HCT116 (cell line): ENCODE measurements around the gene KCND3. TPM values are rescaled to one million over a fixed set of nuclear protein-coding genes. Genes with fewer than 3 reads are reported as not detected.

Source experiments
- ATAC-seq: fragments of 200-7000 bp; cut with Tn5 transposase; 2 replicates; pipeline ENCODE4 v1.9.1; 2020; ENCODE audit warnings: mild to moderate bottlenecking, moderate library complexity
- BruUV-seq: library from RNA; stranded (reverse); fragments of 400-500 nt; replicated peaks from 2 replicates; lab custom pipeline; 2021; lab: Mats Ljungman, UMichigan
- CTCF ChIA-PET: fragments of 300-600 bp; sonication (Branson Sonifier 250); formaldehyde crosslinking; loops from one replicate; lab custom pipeline; 2021; ENCODE audit warnings: antibody characterized with exemption; lab: Charles Lee
- POLR2A ChIA-PET: fragments of 300-600, 350-600 bp; sonication (Branson Sonifier 250); formaldehyde crosslinking; loops from one replicate; lab custom pipeline; 2021; ENCODE audit warnings: antibody characterized with exemption; lab: Charles Lee
- RAD21 ChIA-PET, 2 experiments: fragments of 300-600 bp; sonication (Branson Sonifier 250); formaldehyde crosslinking; loops; one replicate each; lab custom pipeline; 2023; ENCODE audit warnings: low total read pairs in 2 of 2; ENCODE audit not compliant: uncharacterized antibody in 2 of 2, unreplicated experiment in 2 of 2, low non-redundant PET in 1 of 2; lab: Charles Lee
- DNase-seq: peaks from one replicate; pipeline ENCODE4 v3.0.0-alpha.2; 2010; ENCODE audit warnings: low read depth, low spot score
- H2AFZ ChIP-seq: fragments of 200-600 bp; shearing (Covaris generic), sonication (generic); 2 replicates; pipeline ENCODE4 v1.6.1; 2017; ENCODE audit warnings: low read depth, mixed run types, mixed read lengths, antibody characterized with exemption, low read length; ENCODE audit not compliant: poor library complexity, severe bottlenecking
- H3K27ac ChIP-seq: 2 replicates; pipeline ENCODE4 v1.5.1; 2012; ENCODE audit warnings: low read depth, low read length
- H3K27me3 ChIP-seq: fragments of 200-600 bp; sonication (generic); 2 replicates; pipeline ENCODE4 v1.6.1; 2016; ENCODE audit warnings: mixed run types, low read length, mixed read lengths; ENCODE audit not compliant: insufficient read depth
- H3K36me3 ChIP-seq, 2 experiments: fragments of 200-500 bp in 1 of 2; fragments of 200-600 bp in 1 of 2; sonication (Bioruptor generic) in 1 of 2; sonication (generic) in 1 of 2; 2 replicates each; pipeline versions ENCODE4 v1.5.1 to v1.6.1; 2014 to 2016; ENCODE audit warnings: low read length in 2 of 2, inconsistent platforms in 1 of 2, mixed read lengths in 1 of 2, mixed run types in 1 of 2; ENCODE audit not compliant: insufficient read depth in 2 of 2, control insufficient read depth in 1 of 2
- H3K4me1 ChIP-seq, 2 experiments: fragments of 200-600 bp in 1 of 2; sonication (generic) in 1 of 2; 2 replicates each; pipeline versions ENCODE4 v1.5.1 to v1.6.1; 2012 to 2017; ENCODE audit warnings: low read length in 2 of 2, inconsistent platforms in 1 of 2, mild to moderate bottlenecking in 1 of 2, mixed read lengths in 1 of 2, mixed run types in 1 of 2, moderate library complexity in 1 of 2; ENCODE audit not compliant: insufficient read depth in 2 of 2, control insufficient read depth in 1 of 2
- H3K4me2 ChIP-seq: fragments of 200-600 bp; sonication (generic); 2 replicates; pipeline ENCODE4 v1.6.1; 2017; ENCODE audit warnings: mixed run types, low read length, mixed read lengths
- H3K4me3 ChIP-seq, 2 experiments: fragments of 200-600 bp in 1 of 2; sonication (generic) in 1 of 2; replicated peaks in 1 of 2; 2 replicates each; pipeline ENCODE4 v1.5.1; 2011 to 2016; ENCODE audit warnings: low read length in 2 of 2, control low read depth in 1 of 2, low read depth in 1 of 2, mild to moderate bottlenecking in 1 of 2, mixed read lengths in 1 of 2, mixed run types in 1 of 2
- H3K79me2 ChIP-seq: fragments of 200-600 bp; sonication (generic); 2 replicates; pipeline ENCODE4 v1.6.1; 2017; ENCODE audit warnings: mild to moderate bottlenecking, mixed run types, low read length, moderate library complexity, mixed read lengths; ENCODE audit not compliant: insufficient read depth
- H3K9ac ChIP-seq: fragments of 200-600 bp; sonication (generic); 2 replicates; pipeline ENCODE4 v1.6.1; 2016; ENCODE audit warnings: low read length, mixed read lengths
- H3K9me2 ChIP-seq: fragments of 200-600 bp; sonication (generic), shearing (Covaris generic); 2 replicates; pipeline ENCODE4 v1.6.1; 2017; ENCODE audit warnings: mixed run types, mild to moderate bottlenecking, moderate library complexity; ENCODE audit not compliant: insufficient read depth
- H3K9me3 ChIP-seq, 2 experiments: fragments of 200-500 bp in 1 of 2; fragments of 200-600 bp in 1 of 2; sonication (Bioruptor generic) in 1 of 2; sonication (generic) in 1 of 2; 2 replicates each; pipeline ENCODE4 v1.6.1; 2014 to 2017; ENCODE audit warnings: low read length in 2 of 2, mixed read lengths in 2 of 2, inconsistent platforms in 1 of 2, low read depth in 1 of 2, mild to moderate bottlenecking in 1 of 2, mixed run types in 1 of 2, moderate library complexity in 1 of 2; ENCODE audit not compliant: control insufficient read depth in 1 of 2, insufficient read depth in 1 of 2
- H4K20me1 ChIP-seq: fragments of 200-600 bp; sonication (generic), shearing (Covaris generic); 2 replicates; pipeline ENCODE4 v1.6.1; 2017; ENCODE audit warnings: mixed run types, mild to moderate bottlenecking, moderate library complexity; ENCODE audit not compliant: insufficient read depth
- CBX3 ChIP-seq: IDR thresholded peaks from 2 replicates; pipeline ENCODE4 v1.6.1; 2012; ENCODE audit warnings: low read depth
- CEBPB ChIP-seq: IDR thresholded peaks from 2 replicates; pipeline ENCODE4 v1.6.1; 2012; ENCODE audit warnings: low read depth
- CTCF ChIP-seq, 3 experiments: fragments of 200-600 bp in 1 of 3; sonication (generic) in 1 of 3; IDR thresholded peaks in 2 of 3; conservative IDR thresholded peaks in 1 of 3; 2 replicates each; pipeline ENCODE4 v1.5.1; 2012 to 2017; ENCODE audit warnings: low read depth in 2 of 3, low read length in 2 of 3, antibody characterized with exemption in 1 of 3, borderline replicate concordance in 1 of 3, control low read depth in 1 of 3, mild to moderate bottlenecking in 1 of 3, mixed read lengths in 1 of 3, mixed run types in 1 of 3, moderate library complexity in 1 of 3; ENCODE audit not compliant: insufficient read depth in 1 of 3
- EGR1 ChIP-seq: IDR thresholded peaks from 2 replicates; pipeline ENCODE4 v1.6.1; 2012; ENCODE audit warnings: low read depth
- ELF1 ChIP-seq: IDR thresholded peaks from 2 replicates; pipeline ENCODE4 v1.6.1; 2012; ENCODE audit warnings: low read depth, borderline replicate concordance
- EZH2phosphoT487 ChIP-seq: fragments of 200-600 bp; IDR thresholded peaks from 2 replicates; pipeline ENCODE4 v1.6.1; 2018; ENCODE audit warnings: antibody characterized with exemption, borderline replicate concordance
- FOSL1 ChIP-seq: IDR thresholded peaks from 2 replicates; pipeline ENCODE4 v1.6.1; 2012; ENCODE audit warnings: low read depth
- JUND ChIP-seq: IDR thresholded peaks from 2 replicates; pipeline ENCODE4 v1.6.1; 2012
- POLR2A ChIP-seq: IDR thresholded peaks from 2 replicates; pipeline ENCODE4 v1.7.0; 2011; ENCODE audit warnings: borderline replicate concordance; ENCODE audit not compliant: insufficient read depth, insufficient read length; ENCODE audit errors: extremely low read depth
- RAD21 ChIP-seq: IDR thresholded peaks from 2 replicates; pipeline ENCODE4 v1.6.1; 2012; ENCODE audit warnings: low read depth, mild to moderate bottlenecking
- SIN3A ChIP-seq: IDR thresholded peaks from 2 replicates; pipeline ENCODE4 v1.6.1; 2012; ENCODE audit warnings: low read depth
- SP1 ChIP-seq: IDR thresholded peaks from 2 replicates; pipeline ENCODE4 v1.6.1; 2012; ENCODE audit warnings: low read depth
- SRF ChIP-seq: IDR thresholded peaks from 2 replicates; pipeline ENCODE4 v1.6.1; 2012; ENCODE audit warnings: low read depth
- YY1 ChIP-seq: IDR thresholded peaks from 2 replicates; pipeline ENCODE4 v1.6.1; 2011; ENCODE audit warnings: low read length, low read depth, moderate library complexity, mild to moderate bottlenecking; ENCODE audit not compliant: insufficient replicate concordance; ENCODE audit errors: extremely low read depth
- intact Hi-C: fragments of 100-400 bp; cut with micrococcal nuclease; formaldehyde crosslinking; loops from 2 replicates; pipeline ENCODE4 v1.10.0; 2022
- total RNA-seq: library from RNA; stranded (reverse); gene quantifications from one replicate; pipeline ENCODE4 v1.2.1, GENCODE V29; 2021; ENCODE audit not compliant: unreplicated experiment
- TF ChIP-seq, protein P1 (sequence below): IDR thresholded peaks from 2 replicates; pipeline ENCODE4 v1.6.1; 2012; ENCODE audit warnings: low read depth

The KCND3 gene
- total RNA-seq, 1 experiment from 2014 or later: 0.44 TPM

DNA sequence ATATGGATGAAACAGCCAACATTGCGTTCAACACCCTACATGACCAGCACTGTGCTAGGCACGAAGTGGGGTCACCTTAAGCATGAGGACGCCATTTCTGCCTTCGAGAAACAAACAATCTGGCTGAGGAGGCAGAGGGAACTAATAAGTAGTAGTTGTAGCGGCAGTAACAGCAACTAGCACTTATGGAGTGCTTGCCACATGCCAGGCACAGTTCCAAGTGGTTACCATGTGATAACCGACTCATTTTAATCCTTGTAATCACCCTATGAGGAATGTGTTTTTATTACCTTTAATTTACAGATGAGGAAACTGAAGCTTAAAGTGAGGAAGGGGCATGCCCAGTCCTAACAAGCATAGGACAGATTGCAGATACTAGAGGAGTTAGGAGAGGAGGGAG, 33.7 kb downstream of the KCND3 start:
- Histone ChIP-seq H3K9me2 (no peaks in the 10 kb centered on the region), H3K27ac (no peak overlapping the region), H3K4me3 (no peak overlapping the region), H2AFZ (no peak overlapping the region), H3K27me3 (peaks cover 62% of the 10 kb centered on the region), H3K4me2 (no peak overlapping the region), H4K20me1 (no peaks in the 10 kb centered on the region), H3K36me3 (no peaks in the 10 kb centered on the region), H3K9me3 (no peaks in the 10 kb centered on the region), H3K79me2 (no peaks in the 10 kb centered on the region), H3K4me1 (no peaks in the 10 kb centered on the region), H3K9ac (no peak overlapping the region)
- ChIA-PET CTCF (no interaction called here), POLR2A (no interaction called here), RAD21 (no interaction called here)
- no peak for DNase-seq
- BruUV-seq: no TSS peak
- no peak for TF ChIP-seq SRF
- intact Hi-C loops: loop anchor here (2.0 kb wide), 1 partner anchor 55 kb away; no protein-coding TSS in a partner anchor
- ATAC-seq: no peak

- H3K27me3 ChIP-seq: peaks cover 55% of the 10 kb centered on the region
- RAD21 ChIA-PET: no interaction called here
- H3K4me1 ChIP-seq: no peaks in the 10 kb centered on the region
- H3K4me2 ChIP-seq: no peak overlapping the region
- intact Hi-C loops: no loop called here
- no peak for DNase-seq
- no TSS peak for BruUV-seq
- ATAC-seq: no peak
- TF ChIP-seq RAD21: no peak
- TF ChIP-seq, protein P1, sequence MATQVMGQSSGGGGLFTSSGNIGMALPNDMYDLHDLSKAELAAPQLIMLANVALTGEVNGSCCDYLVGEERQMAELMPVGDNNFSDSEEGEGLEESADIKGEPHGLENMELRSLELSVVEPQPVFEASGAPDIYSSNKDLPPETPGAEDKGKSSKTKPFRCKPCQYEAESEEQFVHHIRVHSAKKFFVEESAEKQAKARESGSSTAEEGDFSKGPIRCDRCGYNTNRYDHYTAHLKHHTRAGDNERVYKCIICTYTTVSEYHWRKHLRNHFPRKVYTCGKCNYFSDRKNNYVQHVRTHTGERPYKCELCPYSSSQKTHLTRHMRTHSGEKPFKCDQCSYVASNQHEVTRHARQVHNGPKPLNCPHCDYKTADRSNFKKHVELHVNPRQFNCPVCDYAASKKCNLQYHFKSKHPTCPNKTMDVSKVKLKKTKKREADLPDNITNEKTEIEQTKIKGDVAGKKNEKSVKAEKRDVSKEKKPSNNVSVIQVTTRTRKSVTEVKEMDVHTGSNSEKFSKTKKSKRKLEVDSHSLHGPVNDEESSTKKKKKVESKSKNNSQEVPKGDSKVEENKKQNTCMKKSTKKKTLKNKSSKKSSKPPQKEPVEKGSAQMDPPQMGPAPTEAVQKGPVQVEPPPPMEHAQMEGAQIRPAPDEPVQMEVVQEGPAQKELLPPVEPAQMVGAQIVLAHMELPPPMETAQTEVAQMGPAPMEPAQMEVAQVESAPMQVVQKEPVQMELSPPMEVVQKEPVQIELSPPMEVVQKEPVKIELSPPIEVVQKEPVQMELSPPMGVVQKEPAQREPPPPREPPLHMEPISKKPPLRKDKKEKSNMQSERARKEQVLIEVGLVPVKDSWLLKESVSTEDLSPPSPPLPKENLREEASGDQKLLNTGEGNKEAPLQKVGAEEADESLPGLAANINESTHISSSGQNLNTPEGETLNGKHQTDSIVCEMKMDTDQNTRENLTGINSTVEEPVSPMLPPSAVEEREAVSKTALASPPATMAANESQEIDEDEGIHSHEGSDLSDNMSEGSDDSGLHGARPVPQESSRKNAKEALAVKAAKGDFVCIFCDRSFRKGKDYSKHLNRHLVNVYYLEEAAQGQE: no peak
- no peak for TF ChIP-seq FOSL1
- TF ChIP-seq SRF: no peak
- no peak for TF ChIP-seq CEBPB
- no peak for TF ChIP-seq CTCF (IDR thresholded peaks at IDR 0.05 in 2 of 3, conservative IDR thresholded peaks at IDR 0.05 in 1 of 3; ENCODE audit: borderline replicate concordance in 1 of 3, insufficient read depth in 1 of 3, low read depth in 2 of 3, low read length in 2 of 3)
- no peak for TF ChIP-seq JUND
- no peak for TF ChIP-seq ELF1
- no peak for TF ChIP-seq YY1
- TF ChIP-seq EGR1: no peak
- TF ChIP-seq POLR2A: no peak
- TF ChIP-seq EZH2phosphoT487: no peak
- no peak for TF ChIP-seq SIN3A
- TF ChIP-seq SP1: no peak
- TF ChIP-seq CBX3: no peak
- TF ChIP-seq, all 23 proteins: peak for 0
- POLR2A ChIA-PET: no interaction called here
- CTCF ChIA-PET: no interaction called here
- Histone ChIP-seq H3K79me2 (no peaks in the 10 kb centered on the region), H2AFZ (no peak overlapping the region), H3K36me3 (no peaks in the 10 kb centered on the region), H3K4me3 (no peak overlapping the region), H3K9me3 (no peaks in the 10 kb centered on the region), H3K9ac (no peak overlapping the region), H3K27ac (no peak overlapping the region), H4K20me1 (no peaks in the 10 kb centered on the region), H3K9me2 (no peaks in the 10 kb centered on the region)
These were observed 35.7 kb downstream of the KCND3 start for GRCh38 chr1:111953797-111954196.
